ENCODE data around the gene LTA4H. TPM values are rescaled to one million over a fixed set of nuclear protein-coding genes. Genes with fewer than 3 reads are reported as not detected.

Gene LTA4H
- total RNA-seq, 6 experiments from 2014 or later, result 19.0 to 32.5 (median 27.1) TPM

DNA sequence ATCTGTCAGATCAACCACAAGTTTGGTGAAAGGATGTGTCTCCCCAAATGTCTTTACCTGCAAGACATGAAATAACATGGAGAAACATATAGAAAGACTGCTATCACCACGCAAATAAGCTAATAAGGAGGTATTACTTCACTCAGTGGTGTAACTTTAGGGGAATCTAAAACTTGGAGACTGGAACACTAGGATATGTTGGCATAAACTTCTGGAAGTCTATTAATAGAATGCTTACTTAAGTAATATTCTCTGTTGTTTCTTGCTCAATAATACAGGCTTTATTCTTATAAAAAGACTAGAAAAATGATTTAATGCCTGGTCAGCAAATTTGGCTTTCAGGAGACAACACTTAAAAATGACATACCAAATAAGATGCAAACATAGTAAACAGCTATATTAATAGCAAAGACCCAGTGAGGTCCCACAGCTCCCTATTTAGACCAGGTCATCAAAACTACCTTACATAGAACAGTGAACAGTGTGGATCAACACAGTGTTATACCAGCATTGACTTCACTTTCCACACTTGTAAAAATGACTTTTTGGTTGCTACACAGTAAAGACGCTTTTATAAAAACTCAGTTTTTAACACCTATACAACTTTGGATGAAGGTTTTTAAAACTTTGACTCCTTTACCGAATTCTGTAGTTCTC, 20.3 kb downstream of the LTA4H start:
- Histone ChIP-seq H3K36me3 (peaks cover 0 to 59% (median 8%) of the 10 kb centered on the region in 4 donors), H3K27ac (no peak overlapping the region), H3K4me1 (no peaks in the 10 kb centered on the region), H3K4me3 (no peak overlapping the region), H3K9me3 (no peaks in the 10 kb centered on the region), H3K27me3 (no peaks in the 10 kb centered on the region)
- 85% methylated on average over 3 of the region's 3 CpGs for WGBS (ENCODE audit: insufficient coverage, low coverage, low lambda C conversion rate, missing lambda C conversion rate)
- TF ChIP-seq, protein P1, sequence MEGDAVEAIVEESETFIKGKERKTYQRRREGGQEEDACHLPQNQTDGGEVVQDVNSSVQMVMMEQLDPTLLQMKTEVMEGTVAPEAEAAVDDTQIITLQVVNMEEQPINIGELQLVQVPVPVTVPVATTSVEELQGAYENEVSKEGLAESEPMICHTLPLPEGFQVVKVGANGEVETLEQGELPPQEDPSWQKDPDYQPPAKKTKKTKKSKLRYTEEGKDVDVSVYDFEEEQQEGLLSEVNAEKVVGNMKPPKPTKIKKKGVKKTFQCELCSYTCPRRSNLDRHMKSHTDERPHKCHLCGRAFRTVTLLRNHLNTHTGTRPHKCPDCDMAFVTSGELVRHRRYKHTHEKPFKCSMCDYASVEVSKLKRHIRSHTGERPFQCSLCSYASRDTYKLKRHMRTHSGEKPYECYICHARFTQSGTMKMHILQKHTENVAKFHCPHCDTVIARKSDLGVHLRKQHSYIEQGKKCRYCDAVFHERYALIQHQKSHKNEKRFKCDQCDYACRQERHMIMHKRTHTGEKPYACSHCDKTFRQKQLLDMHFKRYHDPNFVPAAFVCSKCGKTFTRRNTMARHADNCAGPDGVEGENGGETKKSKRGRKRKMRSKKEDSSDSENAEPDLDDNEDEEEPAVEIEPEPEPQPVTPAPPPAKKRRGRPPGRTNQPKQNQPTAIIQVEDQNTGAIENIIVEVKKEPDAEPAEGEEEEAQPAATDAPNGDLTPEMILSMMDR (IDR thresholded peaks at IDR 0.05), result no peak
- TF ChIP-seq POLR2A (IDR thresholded peaks at IDR 0.05), result no peak
- ATAC-seq (no peak), DNase-seq (no peak)
- intact Hi-C loops (cut with DNase I), result no loop called here

DNA sequence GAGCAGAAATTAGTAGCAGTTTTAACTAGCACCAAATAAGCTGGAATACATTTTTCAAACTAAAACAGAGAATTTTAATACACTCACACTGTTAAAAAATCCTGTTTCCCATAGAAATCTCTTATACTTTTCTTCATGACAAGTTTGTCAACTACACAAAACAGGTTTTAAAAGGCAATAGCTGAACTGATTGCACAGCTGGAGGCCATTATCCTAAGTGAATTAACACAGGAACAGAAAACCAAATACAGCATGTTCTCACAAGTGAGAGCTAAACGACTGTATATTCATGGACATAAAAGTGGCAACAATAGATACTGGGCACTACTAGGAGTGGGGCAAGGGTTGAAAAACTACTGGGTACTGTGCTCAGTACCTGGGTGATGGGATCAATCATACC, 27.7 kb downstream of the LTA4H start:
- TF ChIP-seq, protein P1 (IDR thresholded peaks at IDR 0.05), result no peak
- no peak for TF ChIP-seq POLR2A (IDR thresholded peaks at IDR 0.05)
- Histone ChIP-seq H3K27ac (no peak overlapping the region), H3K4me3 (no peak overlapping the region), H3K27me3 (no peaks in the 10 kb centered on the region), H3K4me1 (no peaks in the 10 kb centered on the region), H3K36me3 (peaks cover 0 to 94% (median 14%) of the 10 kb centered on the region in 4 donors), H3K9me3 (no peaks in the 10 kb centered on the region)
- intact Hi-C loops (cut with DNase I), result no loop called here
- WGBS (ENCODE audit: insufficient coverage, low coverage, low lambda C conversion rate, missing lambda C conversion rate), result 58% methylated on average over 1 of the region's 1 CpG
- DNase-seq, result no peak
- no peak for ATAC-seq

DNA sequence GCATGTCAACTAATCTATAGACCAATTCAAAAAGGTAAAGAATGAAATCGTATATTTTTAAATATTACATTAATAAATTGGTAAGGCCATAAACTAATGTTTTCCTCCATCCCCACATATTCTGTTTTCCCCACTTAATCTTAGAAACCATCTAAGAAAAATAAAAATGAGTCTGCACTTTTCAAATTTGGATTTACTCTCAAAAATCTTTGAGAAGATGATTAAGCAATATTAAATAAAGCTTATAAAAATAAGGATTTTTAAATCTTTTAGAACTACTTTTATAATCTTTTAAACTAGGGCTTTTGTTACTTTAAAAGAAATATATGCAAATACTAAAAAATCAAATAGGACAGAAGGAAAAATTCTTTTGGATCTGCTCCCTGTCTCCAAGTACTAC, 28.7 kb downstream of the LTA4H start:
- no peak for TF ChIP-seq POLR2A (IDR thresholded peaks at IDR 0.05)
- TF ChIP-seq, protein P1 (IDR thresholded peaks at IDR 0.05), result no peak
- intact Hi-C loops (cut with DNase I), result no loop called here
- WGBS (ENCODE audit: insufficient coverage, low coverage, low lambda C conversion rate, missing lambda C conversion rate), result 100% methylated on average over 1 of the region's 1 CpG
- no peaks in the 10 kb centered on the region for H3K27me3 ChIP-seq
- ATAC-seq, result no peak
- no peak for DNase-seq
- peaks cover 0 to 94% (median 13%) of the 10 kb centered on the region in 4 donors for H3K36me3 ChIP-seq
- H3K9me3 ChIP-seq, result no peaks in the 10 kb centered on the region
- H3K4me1 ChIP-seq, result no peaks in the 10 kb centered on the region
- no peak overlapping the region for H3K4me3 ChIP-seq
- no peak overlapping the region for H3K27ac ChIP-seq

DNA sequence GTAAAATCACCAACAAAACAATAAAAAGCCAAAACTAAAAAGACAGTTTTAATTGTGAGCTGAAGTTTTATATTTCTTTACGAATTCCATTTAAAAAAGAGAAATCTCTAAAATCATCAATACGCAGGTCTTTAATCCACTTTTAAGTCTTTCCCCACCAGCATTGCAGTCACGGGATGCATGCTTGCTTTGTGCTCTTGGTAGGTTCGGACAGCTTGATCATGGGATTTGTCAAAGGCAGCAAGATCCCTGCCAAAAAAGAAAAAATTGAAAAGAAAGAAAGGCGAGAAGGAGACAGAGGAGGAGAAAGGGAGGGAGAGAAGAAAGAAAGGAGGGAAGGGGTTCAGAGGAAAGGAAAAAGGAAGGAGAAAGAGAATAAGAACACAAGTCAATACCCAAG, 34.5 kb downstream of the LTA4H start:
- no peak for ATAC-seq
- no peak overlapping the region for H3K27ac ChIP-seq
- DNase-seq, result no peak
- TF ChIP-seq, protein P1 (IDR thresholded peaks at IDR 0.05), result no peak
- TF ChIP-seq POLR2A (IDR thresholded peaks at IDR 0.05), result no peak
- no peak overlapping the region for H3K4me3 ChIP-seq
- peaks cover 0 to 24% (median 3%) of the 10 kb centered on the region in 4 donors for H3K4me1 ChIP-seq
- H3K9me3 ChIP-seq, result no peaks in the 10 kb centered on the region
- no peaks in the 10 kb centered on the region for H3K27me3 ChIP-seq
- 81% methylated on average over 5 of the region's 5 CpGs for WGBS (ENCODE audit: insufficient coverage, low coverage, low lambda C conversion rate, missing lambda C conversion rate)
- H3K36me3 ChIP-seq, result peaks cover 0 to 39% (median 8%) of the 10 kb centered on the region in 4 donors
- intact Hi-C loops (cut with DNase I), result no loop called here
